A673 (cell line): ENCODE data around the gene CLCN7. TPM values are rescaled to one million over a fixed set of nuclear protein-coding genes. Genes with fewer than 3 reads are reported as not detected.

Experiments
- BruUV-seq: library from RNA; stranded (reverse); fragments of 400-500 nt; replicated peaks from 2 replicates; lab custom pipeline; 2021; lab: Mats Ljungman, UMichigan
- CTCF ChIA-PET: fragments of 300-600 bp; sonication (Branson Sonifier 250); formaldehyde crosslinking; loops from one replicate; lab custom pipeline; 2022; ENCODE audit warnings: antibody characterized with exemption; lab: Charles Lee
- POLR2A ChIA-PET: fragments of 300-600 bp; sonication (Branson Sonifier 250); formaldehyde crosslinking; loops from one replicate; lab custom pipeline; 2022; ENCODE audit warnings: antibody characterized with exemption; ENCODE audit not compliant: low non-redundant PET; lab: Charles Lee
- DNase-seq: peaks from one replicate; pipeline ENCODE4 v3.0.0-alpha.2; 2015; ENCODE audit warnings: low spot score
- H3K27ac ChIP-seq: fragments of 200-600 bp; sonication (generic); 2 replicates; pipeline ENCODE4 v1.5.1; 2016; ENCODE audit warnings: mixed run types, low read depth, mild to moderate bottlenecking, mixed read lengths, antibody characterized with exemption, low read length; ENCODE audit not compliant: poor library complexity, severe bottlenecking
- H3K27me3 ChIP-seq: fragments of 200-600 bp; sonication (generic); replicated peaks from 2 replicates; pipeline ENCODE4 v1.6.1; 2017; ENCODE audit warnings: mixed run types, low read depth, mild to moderate bottlenecking, mixed read lengths, antibody characterized with exemption, low read length; ENCODE audit not compliant: insufficient read depth, poor library complexity
- H3K36me3 ChIP-seq: fragments of 200-600 bp; sonication (generic); 2 replicates; pipeline ENCODE4 v1.6.1; 2016; ENCODE audit warnings: mixed run types, mild to moderate bottlenecking, mixed read lengths, antibody characterized with exemption, low read length; ENCODE audit not compliant: insufficient read depth, poor library complexity, severe bottlenecking
- H3K4me1 ChIP-seq: fragments of 200-600 bp; sonication (generic); 2 replicates; pipeline ENCODE4 v1.6.1; 2017; ENCODE audit warnings: mixed run types, mild to moderate bottlenecking, mixed read lengths, antibody characterized with exemption, low read length; ENCODE audit not compliant: insufficient read depth, poor library complexity, severe bottlenecking
- H3K4me3 ChIP-seq: fragments of 200-600 bp; sonication (generic); 2 replicates; pipeline ENCODE4 v1.5.1; 2016; ENCODE audit warnings: low read depth, mixed run types, mild to moderate bottlenecking, mixed read lengths, low read length; ENCODE audit not compliant: poor library complexity, severe bottlenecking
- H3K9me3 ChIP-seq: fragments of 200-600 bp; sonication (generic); 2 replicates; pipeline ENCODE4 v1.6.1; 2016; ENCODE audit warnings: mixed run types, low read depth, mild to moderate bottlenecking, mixed read lengths, antibody characterized with exemption, low read length; ENCODE audit not compliant: poor library complexity, severe bottlenecking
- CTCF ChIP-seq: fragments of 300-800, 200-600 bp; sonication (generic); conservative IDR thresholded peaks from 2 replicates; pipeline ENCODE4 v1.5.1; 2017; ENCODE audit warnings: low read depth, mild to moderate bottlenecking, antibody characterized with exemption, low read length, moderate library complexity, mixed read lengths
- EZH2 ChIP-seq: fragments of 200-600 bp; sonication (generic); IDR thresholded peaks from 2 replicates; pipeline ENCODE4 v1.6.1; 2017; ENCODE audit warnings: borderline replicate concordance, low read depth, mild to moderate bottlenecking, mixed read lengths, antibody characterized with exemption, low read length; ENCODE audit not compliant: poor library complexity, severe bottlenecking
- intact Hi-C: fragments of 100-400 bp; cut with micrococcal nuclease; formaldehyde crosslinking; loops from one replicate; pipeline ENCODE4 v1.10.0; 2022; ENCODE audit not compliant: unreplicated experiment
- total RNA-seq: library from RNA; stranded (reverse); gene quantifications from 2 replicates; pipeline ENCODE4 v1.2.3, GENCODE V29; 2021

Gene CLCN7
- total RNA-seq, 1 experiment from 2014 or later, result 89.3 TPM

- Histone ChIP-seq H3K27me3 (peaks cover 10% of the 10 kb centered on the region), H3K4me3 (no peak overlapping the region), H3K4me1 (peaks cover 10% of the 10 kb centered on the region), H3K9me3 (no peaks in the 10 kb centered on the region), H3K27ac (no peak overlapping the region), H3K36me3 (no peaks in the 10 kb centered on the region)
- no peak for DNase-seq
- intact Hi-C loops, result no loop called here
- POLR2A ChIA-PET, result interaction anchor here (0.6 kb wide), 1 partner anchor 32 kb away, joined by 13 read pairs; no protein-coding TSS in a partner anchor
- CTCF ChIA-PET, result no interaction called here
- no TSS peak for BruUV-seq
- TF ChIP-seq CTCF (no peak), EZH2 (no peak)
These were observed 47.1 kb downstream of the CLCN7 start for GRCh38 chr16:1427473-1428461.

- no peaks in the 10 kb centered on the region for H3K9me3 ChIP-seq
- ChIA-PET POLR2A (interaction anchor here (0.6 kb wide), 1 partner anchor 33 kb away, joined by 13 read pairs; no protein-coding TSS in a partner anchor), CTCF (no interaction called here)
- peaks cover 10% of the 10 kb centered on the region for H3K4me1 ChIP-seq
- no peak for DNase-seq
- H3K27ac ChIP-seq, result no peak overlapping the region
- peaks cover 6% of the 10 kb centered on the region for H3K27me3 ChIP-seq
- intact Hi-C loops, result no loop called here
- TF ChIP-seq CTCF (no peak), EZH2 (no peak)
- no peaks in the 10 kb centered on the region for H3K36me3 ChIP-seq
- H3K4me3 ChIP-seq, result no peak overlapping the region
- BruUV-seq, result no TSS peak
These were observed 47.9 kb downstream of the CLCN7 start for GRCh38 chr16:1426734-1427471.

GRCh38 chr16:1425616-1426370 lies 49.0 kb downstream of the CLCN7 start:
- intact Hi-C loops, result no loop called here
- TF ChIP-seq EZH2 (no peak), CTCF (no peak)
- Histone ChIP-seq H3K4me3 (no peak overlapping the region), H3K4me1 (peaks cover 8% of the 10 kb centered on the region), H3K9me3 (no peaks in the 10 kb centered on the region), H3K36me3 (no peaks in the 10 kb centered on the region), H3K27me3 (peaks cover 2% of the 10 kb centered on the region), H3K27ac (no peak overlapping the region)
- BruUV-seq, result no TSS peak
- DNase-seq, result no peak
- CTCF ChIA-PET, result no interaction called here
- POLR2A ChIA-PET, result interaction anchor here (0.5 kb wide), 1 partner anchor 10 kb away, joined by 4 read pairs; no protein-coding TSS in a partner anchor
